Stimulated activated CD8-positive, alpha-beta memory T cell treated with anti-CD3 and anti-CD28 coated beads, Interleukin-7, amount 100 ng/mL, for 24 hours (primary cell): ENCODE measurements around the gene IGFLR1.

Experiments
- DNase-seq: peaks from one replicate; pipeline ENCODE4 v3.0.0-alpha.2; 2020; ENCODE audit warnings: low read depth

Gene IGFLR1

DNA sequence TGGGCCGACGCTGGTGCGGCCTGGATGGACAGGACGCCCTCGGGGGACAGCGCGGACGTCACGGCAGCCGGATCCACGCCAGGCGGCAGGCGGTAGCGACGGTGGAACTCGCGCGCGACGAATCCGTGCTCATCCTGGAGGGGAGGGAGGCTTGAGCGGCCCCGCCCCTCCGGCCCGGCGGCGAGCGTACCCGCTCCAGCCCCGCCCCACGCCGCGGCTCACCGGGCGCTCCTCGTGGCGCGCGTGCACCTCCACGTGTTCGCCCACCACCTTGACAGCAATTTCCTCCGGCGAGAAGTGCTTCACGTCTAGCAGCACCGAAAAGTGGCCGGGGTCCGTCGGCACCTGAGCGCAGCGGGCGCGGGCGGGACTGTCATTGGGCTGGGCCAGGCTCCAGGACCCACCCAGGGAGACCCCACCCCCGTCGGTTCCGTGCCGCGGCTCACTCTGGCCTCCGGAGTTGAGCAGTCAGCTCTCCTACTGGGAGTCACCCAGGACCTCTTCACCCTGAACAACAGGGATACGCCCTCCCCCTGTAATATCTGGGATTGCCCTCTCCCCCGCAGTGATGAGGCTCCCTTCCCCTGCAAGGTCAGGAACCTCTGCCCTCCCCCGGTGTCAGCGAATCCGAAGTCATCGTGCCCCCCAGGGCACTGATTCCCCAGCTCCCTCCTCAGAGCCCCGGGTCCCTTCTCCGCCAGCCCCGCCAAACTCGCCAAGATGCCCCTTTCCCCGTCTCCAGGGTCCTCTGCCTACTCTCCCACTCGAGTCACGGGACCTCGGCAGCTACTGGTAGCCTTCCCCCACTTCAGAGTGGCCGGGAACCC, 13.5 kb upstream of the IGFLR1 start:
- DNase-seq: no peak

- no peak for DNase-seq
Measured at GRCh38 chr19:35755131-35755549, 12.9 kb upstream of the IGFLR1 start.

GRCh38 chr19:35754370-35755130, 12.3 kb upstream of the IGFLR1 start:
- DNase-seq: no peak

DNA sequence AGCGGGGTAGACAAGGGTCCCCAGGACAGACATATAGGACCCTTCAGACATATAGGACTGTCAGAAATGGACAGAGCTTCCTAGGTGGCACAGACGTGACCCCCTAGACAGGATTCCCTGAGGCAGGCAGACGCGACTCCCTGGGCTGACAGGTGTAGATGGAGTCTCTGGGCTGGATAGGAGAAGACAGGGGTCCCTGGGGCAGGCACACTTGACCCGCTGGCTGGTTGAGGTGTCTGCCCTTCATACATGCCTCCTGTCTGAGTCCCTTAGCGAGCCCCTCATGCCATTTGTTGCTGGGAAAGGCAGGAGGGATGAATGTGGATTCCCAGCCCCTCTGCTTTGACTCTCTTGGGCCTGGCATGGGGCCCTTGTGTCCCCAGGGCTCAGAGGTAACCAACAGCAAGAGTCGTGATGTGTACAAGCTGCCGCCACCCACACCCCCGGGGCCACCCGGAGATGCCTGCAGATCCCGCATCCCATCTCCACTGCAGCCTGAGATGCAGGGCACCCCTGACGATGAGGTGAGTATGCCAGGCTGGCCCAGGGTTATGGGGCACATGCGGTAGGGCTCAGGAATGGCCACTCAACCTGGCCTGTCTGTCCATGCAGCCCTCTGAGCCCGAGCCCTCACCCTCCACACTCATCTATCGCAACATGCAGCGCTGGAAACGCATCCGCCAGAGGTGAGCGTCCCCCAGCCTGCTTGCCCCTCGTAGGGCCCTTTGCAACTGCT, 11.6 kb upstream of the IGFLR1 start:
- DNase-seq: no peak

- DNase-seq: no peak
Measured at GRCh38 chr19:35752746-35753350, 10.6 kb upstream of the IGFLR1 start.

DNA sequence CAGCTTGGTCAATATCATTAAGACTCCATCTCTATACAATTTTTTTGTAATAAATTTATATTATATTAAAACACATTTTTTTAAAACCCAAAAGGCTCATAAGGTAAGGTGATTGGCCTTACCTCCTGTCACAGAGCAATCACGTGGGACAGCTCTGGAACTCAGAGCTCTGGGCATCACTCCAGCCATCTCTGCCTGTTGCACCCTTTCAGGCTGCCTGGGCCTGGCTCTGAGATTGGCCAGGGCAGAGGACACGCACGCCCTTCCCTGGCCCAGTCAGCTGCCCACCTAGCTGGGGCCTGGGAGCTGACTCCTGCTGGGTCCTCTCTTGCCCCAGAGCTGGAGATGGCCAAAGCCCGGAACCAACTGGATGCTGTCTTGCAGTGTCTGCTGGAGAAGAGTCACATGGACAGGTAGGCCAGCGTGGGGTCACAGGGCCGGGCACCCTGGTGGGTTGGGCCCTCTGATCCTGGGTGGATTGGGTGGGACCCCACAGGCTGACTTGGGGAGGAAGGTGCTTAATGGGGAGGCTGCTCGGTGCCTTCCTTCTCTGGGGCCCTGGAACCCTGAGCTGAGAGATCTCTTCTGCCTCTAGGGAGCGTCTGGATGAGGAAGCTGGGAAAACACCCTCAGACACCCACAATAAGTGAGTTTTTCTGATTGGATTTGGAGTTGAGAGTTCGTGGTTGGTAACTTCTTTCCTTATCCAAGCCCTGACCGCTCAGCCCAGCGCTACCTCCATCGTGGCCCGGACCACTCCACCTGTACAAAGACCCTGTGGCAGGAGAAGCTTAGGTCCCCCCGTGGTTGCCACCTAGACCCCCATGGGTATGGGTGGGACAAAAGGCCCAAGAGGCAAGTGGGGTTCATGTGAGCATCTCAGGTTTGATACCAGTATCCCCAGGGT, 9.8 kb upstream of the IGFLR1 start:
- no peak for DNase-seq

DNA sequence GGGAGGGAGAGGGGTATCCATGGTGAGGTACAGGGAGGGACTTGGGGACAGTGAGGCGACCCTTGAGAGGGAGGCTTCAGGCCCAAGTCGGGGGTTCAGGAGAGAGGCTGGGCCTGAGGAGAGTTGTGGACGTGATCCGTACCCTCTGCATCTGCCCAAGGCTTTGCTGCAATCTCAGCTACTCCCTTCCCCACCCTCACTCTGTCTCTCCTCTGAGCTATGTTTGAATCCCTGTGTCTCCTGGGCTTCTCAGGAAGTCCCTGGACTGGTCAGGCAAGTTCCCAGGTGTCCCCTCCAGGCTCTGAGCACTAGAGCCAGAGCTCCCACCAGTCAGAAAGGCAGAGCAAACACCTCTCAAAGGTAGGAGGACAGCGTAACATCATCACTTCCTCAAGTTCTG, 7.9 kb upstream of the IGFLR1 start:
- no peak for DNase-seq

DNA sequence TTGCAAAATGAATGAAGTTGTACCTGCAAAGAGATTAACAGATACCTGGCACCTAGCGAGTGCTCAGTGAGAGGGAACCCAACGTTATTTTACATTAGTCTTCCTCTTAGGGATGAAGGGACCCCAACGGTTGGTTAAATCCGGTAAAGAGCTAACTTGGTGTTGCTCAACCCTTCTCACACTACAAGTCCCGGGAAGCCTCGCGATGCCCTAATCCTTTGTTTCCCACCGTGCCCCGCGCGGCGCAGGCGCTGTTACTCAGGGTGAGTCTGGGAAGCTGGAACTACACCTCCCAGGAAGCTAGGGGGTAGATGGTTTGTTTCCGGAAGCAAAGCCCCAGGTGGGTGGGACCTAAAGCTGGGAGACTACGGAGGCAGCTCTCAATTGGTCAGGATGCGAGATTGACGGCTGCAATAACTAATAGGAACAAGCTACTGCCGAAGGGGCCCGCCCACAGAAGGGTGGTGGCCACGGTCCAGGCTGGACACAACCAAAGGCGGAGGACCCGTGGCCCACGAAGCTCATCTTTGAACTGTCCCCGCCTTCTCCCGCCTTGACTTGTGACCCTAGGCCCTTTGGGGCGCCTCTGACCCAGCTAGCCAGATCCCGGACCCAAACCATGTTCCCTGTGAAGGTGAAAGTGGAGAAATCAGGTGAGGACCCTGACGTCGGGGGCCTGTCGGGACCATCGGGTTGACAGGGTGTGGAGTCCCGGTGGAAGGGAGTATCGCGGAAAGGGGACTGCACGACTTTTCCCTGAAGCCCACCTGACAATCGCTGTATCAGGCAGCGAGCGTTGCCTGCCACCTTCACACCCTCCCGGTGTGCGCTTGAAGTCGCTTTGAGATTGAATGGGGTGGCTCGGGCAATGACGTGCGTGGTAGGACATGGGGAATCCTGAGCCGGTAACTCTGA, 6.1 kb upstream of the IGFLR1 start, which contains the start of gene LIN37:
Gene LIN37, plus strand, starts transcription at position 471 of the 915 bp plus-strand sequence. Its CDS starts 149 bp downstream, at position 620.
- DNase-seq: peak; percentile 97

DNA sequence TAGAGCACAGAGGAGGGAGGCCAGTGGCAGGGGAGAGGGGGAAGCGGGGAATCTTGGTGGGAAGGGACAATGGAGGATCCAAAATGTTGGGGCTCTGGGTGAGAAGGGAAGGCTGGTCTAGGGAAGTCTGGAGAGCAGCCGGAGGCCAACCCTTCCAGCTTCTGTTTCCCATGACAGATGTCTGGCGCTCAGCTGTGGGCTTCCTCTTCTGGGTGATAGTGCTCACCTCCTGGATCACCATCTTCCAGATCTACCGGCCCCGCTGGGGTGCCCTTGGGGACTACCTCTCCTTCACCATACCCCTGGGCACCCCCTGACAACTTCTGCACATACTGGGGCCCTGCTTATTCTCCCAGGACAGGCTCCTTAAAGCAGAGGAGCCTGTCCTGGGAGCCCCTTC, 4.3 kb upstream of the IGFLR1 start:
- DNase-seq: no peak

- no peak for DNase-seq
Measured at GRCh38 chr19:35746087-35746462, 3.8 kb upstream of the IGFLR1 start.

DNA sequence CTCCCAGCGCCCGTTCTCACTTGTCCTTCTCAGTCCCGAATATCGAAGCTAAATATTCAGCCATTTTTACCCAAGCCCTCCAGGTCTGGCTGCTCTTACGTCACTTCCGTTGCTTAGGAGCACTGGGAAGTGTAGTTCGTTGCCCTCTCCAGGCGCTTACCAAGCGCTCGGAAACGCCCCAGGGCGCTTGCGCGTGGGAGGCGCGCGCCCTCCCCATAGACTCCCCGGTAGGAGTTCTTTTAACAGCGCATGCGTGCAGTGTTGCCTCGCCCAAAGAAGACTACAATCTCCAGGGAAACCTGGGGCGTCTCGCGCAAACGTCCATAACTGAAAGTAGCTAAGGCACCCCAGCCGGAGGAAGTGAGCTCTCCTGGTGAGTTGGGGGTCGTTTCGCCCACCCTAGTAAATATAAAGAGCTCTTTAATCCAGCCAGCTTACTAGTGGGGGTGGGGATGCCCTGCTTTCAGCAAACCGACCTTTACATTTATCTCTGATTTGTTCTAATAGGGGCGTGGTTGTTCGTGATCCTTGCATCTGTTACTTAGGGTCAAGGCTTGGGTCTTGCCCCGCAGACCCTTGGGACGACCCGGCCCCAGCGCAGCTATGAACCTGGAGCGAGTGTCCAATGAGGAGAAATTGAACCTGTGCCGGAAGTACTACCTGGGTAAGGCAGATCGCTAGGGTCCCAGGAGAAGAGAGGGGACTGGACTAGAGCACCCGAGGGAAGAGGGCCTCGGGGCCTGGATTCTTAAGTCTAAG, 3.3 kb upstream of the IGFLR1 start, which contains the start of the genes PSENEN and U2AF1L4:
Gene PSENEN, plus strand, starts transcription at position 324 of the 759 bp plus-strand sequence. Its CDS starts 280 bp downstream, at position 604.
Gene U2AF1L4, minus strand, starts transcription at position 91 of the 759 bp plus-strand sequence. Its CDS starts 27 bp downstream, at position 64.
- peak; percentile 83 for DNase-seq

GRCh38 chr19:35744430-35745327, 2.4 kb upstream of the IGFLR1 start:
- peak; percentile 84 for DNase-seq

DNA sequence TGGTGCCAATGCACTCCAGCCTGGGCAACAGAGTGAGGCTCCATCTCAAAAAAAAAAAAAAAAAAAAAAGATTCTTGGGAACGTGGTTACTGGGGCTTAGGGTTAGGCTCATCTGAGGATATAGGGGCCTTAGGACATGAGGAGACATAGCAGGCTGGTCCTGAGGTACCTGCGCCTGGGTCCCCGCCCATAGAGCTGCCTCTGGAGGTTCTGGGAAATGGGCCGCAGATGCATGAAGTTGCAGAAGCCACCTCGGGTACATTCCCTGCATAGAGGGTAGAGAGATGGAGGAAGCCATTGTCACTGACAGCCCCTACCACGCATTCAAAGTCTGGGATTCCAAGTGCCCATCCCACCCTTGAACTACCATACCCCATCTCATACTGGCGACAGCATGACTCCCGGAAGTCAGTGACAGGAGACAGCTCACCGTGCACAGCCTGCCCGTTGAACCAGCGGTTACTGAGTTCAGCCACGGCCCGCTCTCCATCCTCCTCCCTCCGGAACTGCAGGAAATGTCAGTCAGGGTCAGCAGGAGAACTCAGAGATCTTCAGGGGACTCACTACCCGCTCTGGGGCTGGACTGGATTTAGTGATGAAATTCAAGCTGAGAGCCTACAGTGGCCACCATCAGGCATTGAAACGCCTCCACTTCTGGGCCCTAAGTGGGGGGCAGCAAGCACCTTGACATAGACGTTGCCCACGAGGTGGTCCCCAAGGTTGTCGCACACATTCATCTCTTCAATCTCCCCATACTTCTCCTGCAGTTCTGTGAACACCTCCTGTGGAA, 1.6 kb upstream of the IGFLR1 start:
- no peak for DNase-seq

- DNase-seq: no peak
Measured at GRCh38 chr19:35741203-35741515, 1.1 kb downstream of the IGFLR1 start.

GRCh38 chr19:35740423-35741202, 1.6 kb downstream of the IGFLR1 start:
- DNase-seq: peak; percentile 94

- no peak for DNase-seq
Measured at GRCh38 chr19:35740108-35740422, 2.2 kb downstream of the IGFLR1 start.
